Retinal pigment epithelial cell (primary cell): Measurements from ENCODE around the gene MYH9.
"Not testable (repeated sequence)": the region's sequence is repeated elsewhere in the genome, so short reads cannot be mapped to it uniquely, and the experiment has no call there.

Experiments
- DNase-seq: peaks from one replicate; pipeline ENCODE4 v3.0.0-alpha.2; 2010; ENCODE audit warnings: low read depth
- H3K4me3 ChIP-seq: 2 replicates; pipeline ENCODE4 v1.5.1; 2011; ENCODE audit warnings: mild to moderate bottlenecking, low read length, control low read depth, moderate library complexity
- CTCF ChIP-seq: conservative IDR thresholded peaks from 2 replicates; pipeline ENCODE4 v1.5.1; 2011; ENCODE audit warnings: low read depth, low read length, control low read depth, inconsistent platforms

The MYH9 gene

GRCh38 chr22:36253523-36254490 is 134.0 kb downstream of the MYH9 start:
- TF ChIP-seq CTCF, result no peak
- H3K4me3 ChIP-seq, result no peak overlapping the region
- no peak for DNase-seq

- DNase-seq, result no peak
- TF ChIP-seq CTCF, result no peak
- no peak within 1 kb of the TSS for H3K4me3 ChIP-seq
Observed at GRCh38 chr22:36252754-36253522, 134.8 kb downstream of the MYH9 start, which contains the start of gene APOL1. Gene APOL1, plus strand, starts transcription at chr22:36253133. Its CDS starts 1,823 bp downstream, at chr22:36254956.

- not testable (repeated sequence) for H3K4me3 ChIP-seq, DNase-seq
Observed at GRCh38 chr22:36251979-36252608, 135.7 kb downstream of the MYH9 start.

- DNase-seq, H3K4me3 ChIP-seq: not testable (repeated sequence)
Observed at GRCh38 chr22:36250292-36250960, 137.3 kb downstream of the MYH9 start.

GRCh38 chr22:36249160-36249559 is 138.6 kb downstream of the MYH9 start:
- TF ChIP-seq CTCF, result no peak
- H3K4me3 ChIP-seq, result no peak overlapping the region
- no peak for DNase-seq

GRCh38 chr22:36247955-36248354 is 139.8 kb downstream of the MYH9 start:
- TF ChIP-seq CTCF, result no peak

GRCh38 chr22:36246718-36247117 is 141.0 kb downstream of the MYH9 start:
- DNase-seq, result no peak
- TF ChIP-seq CTCF, result no peak
- H3K4me3 ChIP-seq, result no peak overlapping the region

More at GRCh38 chr22:36247955-36248354, 139.8 kb downstream of the MYH9 start:
- H3K4me3 ChIP-seq, result no peak overlapping the region
- no peak for DNase-seq
